HUES6 (cell line): Measurements from ENCODE around the gene GLIS1.
"Not testable (repeated sequence)": the region's sequence is repeated elsewhere in the genome, so short reads cannot be mapped to it uniquely, and the experiment has no call there.

ENCODE experiments used
- H3K27ac ChIP-seq: 2 replicates; pipeline ENCODE4 v1.7.0; 2013; ENCODE audit warnings: low read depth, mild to moderate bottlenecking, low read length, inconsistent platforms
- H3K27me3 ChIP-seq: 2 replicates; pipeline ENCODE4 v1.6.1; 2013; ENCODE audit warnings: low read length; ENCODE audit not compliant: control insufficient read depth, insufficient read depth
- H3K36me3 ChIP-seq: 2 replicates; pipeline ENCODE4 v1.6.1; 2013; ENCODE audit warnings: low read length; ENCODE audit not compliant: control insufficient read depth, insufficient read depth
- H3K4me1 ChIP-seq: 2 replicates; pipeline ENCODE4 v1.6.1; 2013; ENCODE audit warnings: low read length; ENCODE audit not compliant: control insufficient read depth, insufficient read depth
- H3K4me3 ChIP-seq: 2 replicates; pipeline ENCODE4 v1.5.1; 2013; ENCODE audit warnings: low read depth, low read length
- H3K9ac ChIP-seq: one replicate; pipeline ENCODE4 v1.6.1; 2013; ENCODE audit warnings: mild to moderate bottlenecking, low read length
- H3K9me3 ChIP-seq: 2 replicates; pipeline ENCODE4 v1.6.1; 2013; ENCODE audit warnings: low read depth, low read length; ENCODE audit not compliant: control insufficient read depth, insufficient read depth

The GLIS1 gene

DNA sequence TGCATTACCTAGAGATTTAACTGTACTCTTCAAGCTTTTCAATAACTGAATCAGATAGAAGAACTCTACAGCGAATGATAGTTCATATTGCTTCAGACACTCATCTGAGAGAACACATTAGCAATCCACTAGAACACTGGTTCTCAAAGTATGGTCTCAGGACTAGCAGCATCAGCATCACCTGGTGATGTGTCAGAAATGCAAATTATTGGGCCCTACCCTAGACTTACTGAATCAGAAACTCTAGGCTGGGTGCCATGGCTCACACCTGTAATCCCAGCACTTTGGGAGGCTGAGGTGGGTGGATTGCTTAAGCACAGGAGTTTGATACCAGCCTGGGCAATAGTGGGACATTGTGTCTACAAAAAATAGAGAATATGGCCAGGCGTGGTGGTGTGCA lies 24.9 kb upstream of the GLIS1 start:
- Histone ChIP-seq H3K4me1 (no peaks in the 10 kb centered on the region), H3K4me3 (no peak overlapping the region), H3K9ac (no peak overlapping the region), H3K27ac (no peak overlapping the region), H3K36me3 (peaks cover 31% of the 10 kb centered on the region), H3K9me3 (peaks cover 5% of the 10 kb centered on the region; the same call in 1 of the 2 replicates), H3K27me3 (no peaks in the 10 kb centered on the region)

- Histone ChIP-seq H3K9me3 (peaks cover 5% of the 10 kb centered on the region; the same call in 1 of the 2 replicates), H3K27ac (no peak overlapping the region), H3K27me3 (no peaks in the 10 kb centered on the region), H3K36me3 (peaks cover 26% of the 10 kb centered on the region), H3K9ac (no peak overlapping the region), H3K4me1 (no peaks in the 10 kb centered on the region), H3K4me3 (no peak overlapping the region)
Observed at GRCh38 chr1:53763461-53763860, 24.5 kb upstream of the GLIS1 start.

GRCh38 chr1:53760497-53760896 lies 21.5 kb upstream of the GLIS1 start:
- not testable (repeated sequence) for H3K4me3 ChIP-seq, H3K27me3 ChIP-seq, H3K9ac ChIP-seq, H3K4me1 ChIP-seq, H3K36me3 ChIP-seq, H3K9me3 ChIP-seq, H3K27ac ChIP-seq

DNA sequence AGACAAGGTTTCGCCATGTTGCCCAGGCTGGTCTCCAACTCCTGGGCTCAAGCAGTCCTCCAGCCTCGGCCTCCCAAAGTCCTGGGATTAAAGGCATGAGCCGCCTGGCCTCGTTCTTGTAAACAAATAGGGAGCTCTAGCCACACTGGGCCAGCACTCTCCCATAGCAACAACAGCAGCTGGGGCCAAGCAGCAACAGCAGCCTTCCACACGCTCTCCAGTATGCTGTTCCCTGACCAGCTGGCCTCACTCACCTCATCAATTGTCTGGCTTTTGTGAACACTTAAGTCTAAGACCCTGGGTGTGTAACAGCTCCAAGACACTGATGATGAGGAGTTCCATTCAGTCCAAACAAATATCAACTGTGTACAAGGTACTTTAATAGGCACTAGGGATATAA lies 16.9 kb upstream of the GLIS1 start:
- Histone ChIP-seq H3K4me1 (no peaks in the 10 kb centered on the region), H3K27ac (no peak overlapping the region), H3K27me3 (no peaks in the 10 kb centered on the region), H3K9me3 (peaks cover 5% of the 10 kb centered on the region; the same call in 1 of the 2 replicates), H3K4me3 (no peak overlapping the region), H3K9ac (no peak overlapping the region), H3K36me3 (no peaks in the 10 kb centered on the region)

DNA sequence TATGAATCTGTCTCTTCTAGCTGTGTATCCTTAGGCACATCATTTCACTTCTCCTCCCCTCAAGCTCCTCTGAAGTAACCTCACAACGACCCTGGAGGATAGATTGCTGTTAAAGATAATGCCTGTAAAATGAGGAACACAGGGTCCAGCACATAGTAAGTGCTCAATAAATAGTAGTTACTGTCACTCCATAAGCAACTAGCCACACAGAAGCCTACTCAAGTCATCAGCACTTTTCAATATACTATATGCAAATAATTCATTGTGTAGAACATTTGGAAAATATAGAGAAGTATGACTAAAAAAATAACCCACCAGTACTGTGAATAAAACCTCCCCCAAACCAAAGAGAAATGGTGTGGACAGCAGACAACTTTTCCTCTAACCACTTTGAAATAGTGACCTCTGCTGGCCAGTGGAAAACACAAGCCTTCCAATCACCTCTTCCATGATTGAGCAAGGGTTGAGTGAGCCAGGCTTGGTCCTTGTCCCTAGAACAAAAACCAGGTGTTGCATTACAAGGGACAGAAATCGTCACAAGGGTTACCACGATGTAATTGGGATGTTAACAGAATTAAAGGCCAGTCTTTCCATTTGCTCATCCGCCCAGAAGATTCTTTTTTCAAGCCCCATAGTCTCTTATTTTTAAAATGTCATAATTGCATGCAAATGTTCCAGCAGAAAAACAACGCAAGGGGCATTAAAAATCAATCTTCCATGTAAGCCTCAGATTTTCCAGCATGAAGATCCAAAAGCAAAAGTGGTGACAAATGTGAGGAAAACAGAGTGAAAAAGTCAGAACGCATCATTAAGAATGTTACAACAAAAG lies 15.7 kb upstream of the GLIS1 start:
- peaks cover 5% of the 10 kb centered on the region; the same call in 1 of the 2 replicates for H3K9me3 ChIP-seq
- no peak overlapping the region for H3K27ac ChIP-seq
- H3K9ac ChIP-seq: no peak overlapping the region
- H3K4me3 ChIP-seq: no peak overlapping the region
- no peaks in the 10 kb centered on the region for H3K27me3 ChIP-seq
- no peaks in the 10 kb centered on the region for H3K4me1 ChIP-seq
- H3K36me3 ChIP-seq: no peaks in the 10 kb centered on the region

DNA sequence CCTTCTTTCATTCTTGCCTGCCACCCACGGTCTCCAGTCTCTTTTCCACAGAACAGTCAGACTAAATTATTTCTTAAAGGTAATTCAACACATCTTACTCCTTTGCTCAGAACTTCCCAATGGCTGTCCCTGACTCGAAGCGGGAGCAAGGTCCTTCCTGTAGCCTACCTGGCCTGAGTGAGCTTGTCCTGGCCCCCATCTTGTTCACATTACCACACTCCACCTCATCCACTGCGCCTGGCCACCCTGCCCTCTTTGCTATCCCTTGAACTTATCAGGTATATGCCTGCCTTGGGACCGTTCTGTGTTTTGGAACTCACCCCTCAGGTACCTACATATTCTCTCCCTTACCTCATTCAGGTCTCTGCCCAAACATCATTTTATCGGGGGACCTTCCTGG lies 13.3 kb upstream of the GLIS1 start:
- peaks cover 6% of the 10 kb centered on the region; the same call in 1 of the 2 replicates for H3K27me3 ChIP-seq

GRCh38 chr1:53747841-53748240 lies 8.9 kb upstream of the GLIS1 start:
- no peak overlapping the region for H3K4me3 ChIP-seq
- peaks cover 10% of the 10 kb centered on the region; the same call in 1 of the 2 replicates for H3K27me3 ChIP-seq
- no peaks in the 10 kb centered on the region for H3K36me3 ChIP-seq
- H3K9me3 ChIP-seq: 0 out of 2 replicates have a peak, but pooled peaks cover 3% of the 10 kb centered on the region
- no peak overlapping the region for H3K9ac ChIP-seq
- no peaks in the 10 kb centered on the region for H3K4me1 ChIP-seq
- no peak overlapping the region for H3K27ac ChIP-seq

More for the DNA sequence above, 13.3 kb upstream of the GLIS1 start:
- H3K36me3 ChIP-seq: no peaks in the 10 kb centered on the region
- no peak overlapping the region for H3K27ac ChIP-seq
- no peak overlapping the region for H3K4me3 ChIP-seq
- H3K9ac ChIP-seq: no peak overlapping the region
- no peaks in the 10 kb centered on the region for H3K4me1 ChIP-seq
- no peaks in the 10 kb centered on the region for H3K9me3 ChIP-seq

DNA sequence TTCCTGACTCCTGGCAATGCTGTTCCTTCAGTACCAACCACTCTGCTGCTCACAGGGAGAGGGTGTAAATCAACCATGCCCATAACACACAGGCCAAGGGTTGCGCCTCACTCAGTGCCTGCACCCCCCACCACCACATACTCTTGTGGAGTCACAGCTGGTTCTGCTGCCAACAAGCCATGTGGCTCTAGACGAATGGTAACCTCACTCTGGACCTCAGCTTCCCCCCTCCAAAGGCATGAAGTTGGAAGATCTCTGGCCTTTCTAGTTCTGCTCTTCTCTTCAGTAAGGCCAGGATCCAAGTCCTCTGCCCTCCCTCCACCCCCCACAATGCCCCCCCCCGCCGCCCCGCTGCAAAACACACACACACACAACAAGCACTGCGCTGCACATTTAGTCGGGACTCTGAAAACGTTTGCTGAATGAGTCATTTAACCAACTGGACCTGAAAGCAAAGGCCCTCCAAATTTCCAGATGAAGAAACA lies 1.7 kb upstream of the GLIS1 start:
- Histone ChIP-seq H3K4me3 (no peak overlapping the region), H3K27ac (no peak overlapping the region), H3K27me3 (peaks cover 70% of the 10 kb centered on the region), H3K9ac (no peak overlapping the region), H3K9me3 (0 out of 2 replicates have a peak, but pooled peaks cover 3% of the 10 kb centered on the region), H3K36me3 (no peaks in the 10 kb centered on the region), H3K4me1 (peaks cover 22% of the 10 kb centered on the region; the same call in 1 of the 2 replicates)

DNA sequence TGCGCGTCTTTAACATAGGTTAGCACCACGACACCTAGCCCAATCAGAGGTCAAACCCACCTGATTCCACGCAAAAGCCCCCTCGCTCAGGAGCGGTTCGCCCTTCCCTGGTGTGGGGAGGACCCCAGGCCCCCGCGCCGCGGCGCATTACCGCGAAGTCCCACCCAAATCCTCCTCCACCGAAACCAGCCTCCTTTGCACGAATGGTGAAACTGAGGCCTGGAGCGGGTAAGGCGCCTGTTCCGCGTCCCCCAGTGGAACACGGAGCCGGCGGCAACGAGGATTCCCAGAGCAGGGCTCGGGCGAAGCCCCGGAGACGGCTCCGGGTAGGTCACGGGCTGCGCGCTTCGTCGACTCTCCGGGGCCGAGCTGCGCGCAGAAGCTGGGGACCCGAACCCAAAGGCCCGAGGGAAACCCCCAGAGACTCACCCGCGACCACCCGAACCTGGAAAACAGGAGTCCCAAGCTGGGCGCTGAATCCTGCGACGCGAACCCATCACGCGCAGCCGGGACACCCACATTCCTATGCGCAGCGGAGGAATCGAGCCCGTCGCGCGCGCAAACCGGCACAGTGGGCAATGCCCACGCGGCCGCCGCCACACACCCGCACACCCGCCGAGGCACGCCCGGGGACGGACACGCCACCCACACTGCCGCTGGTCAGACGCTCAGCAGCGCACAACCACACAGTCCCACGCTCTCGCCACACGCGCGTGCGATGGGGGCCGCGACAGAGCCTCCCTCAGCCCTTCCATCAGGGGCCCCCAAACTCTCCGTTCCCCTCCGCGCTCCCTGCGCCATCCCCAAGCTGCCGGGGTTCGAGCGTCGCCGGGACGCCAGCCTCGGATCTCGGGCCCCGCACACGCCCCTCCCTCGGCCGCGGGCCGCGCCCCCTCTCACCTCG lies 507 bp downstream of the GLIS1 start:
- Histone ChIP-seq H3K27ac (no peak overlapping the region), H3K36me3 (no peaks in the 10 kb centered on the region), H3K4me1 (peaks cover 32% of the 10 kb centered on the region), H3K9me3 (0 out of 2 replicates have a peak, but pooled peaks cover 3% of the 10 kb centered on the region), H3K4me3 (peak overlapping the region; percentile 88), H3K9ac (peak overlapping the region; percentile 46), H3K27me3 (peaks cover 83% of the 10 kb centered on the region)

- Histone ChIP-seq H3K36me3 (no peaks in the 10 kb centered on the region), H3K4me3 (peak overlapping the region; percentile 88), H3K9ac (peak overlapping the region; percentile 32), H3K4me1 (peaks cover 32% of the 10 kb centered on the region), H3K27me3 (peaks cover 78% of the 10 kb centered on the region), H3K27ac (no peak overlapping the region), H3K9me3 (no peaks in the 10 kb centered on the region)
Observed at GRCh38 chr1:53737648-53738204, 1.2 kb downstream of the GLIS1 start.
